IMR-90 (cell line): ENCODE measurements around the gene CAMK2D. TPM values are rescaled to one million over a fixed set of nuclear protein-coding genes. Genes with fewer than 3 reads are reported as not detected.

ENCODE experiments used
- ATAC-seq: fragments of 200-7000 bp; cut with Tn5 transposase; 2 replicates; pipeline ENCODE4 v1.9.1; 2020; ENCODE audit warnings: low read depth, mild to moderate bottlenecking, moderate library complexity
- BruUV-seq: library from RNA; stranded (reverse); fragments of 400-500 nt; replicated peaks from 2 replicates; lab custom pipeline; 2021; lab: Mats Ljungman, UMichigan
- CTCF ChIA-PET: fragments of 300-600 bp; formaldehyde crosslinking; extraction: SDS; loops from one replicate; lab custom pipeline; 2021; ENCODE audit warnings: antibody characterized with exemption; lab: Yijun Ruan, JAX
- POLR2A ChIA-PET: fragments of 300-600 bp; sonication (Branson Sonifier 250); formaldehyde crosslinking; loops from one replicate; lab custom pipeline; 2022; ENCODE audit warnings: antibody characterized with exemption; ENCODE audit not compliant: unreplicated experiment; lab: Charles Lee
- DNase-seq: peaks from one replicate; pipeline ENCODE4 v3.0.0; 2013
- H2AFZ ChIP-seq: replicated peaks from 2 replicates; pipeline ENCODE3; 2013; ENCODE audit warnings: low read length, mild to moderate bottlenecking; ENCODE audit not compliant: poor library complexity
- H2AK5ac ChIP-seq: 2 replicates; pipeline ENCODE4 v1.6.1; 2013; ENCODE audit warnings: low read depth, low read length, inconsistent platforms
- H2AK9ac ChIP-seq: replicated peaks from 2 replicates; pipeline ENCODE3; 2013; ENCODE audit warnings: mild to moderate bottlenecking, low read depth, low read length, moderate library complexity; ENCODE audit not compliant: poor library complexity
- H2BK120ac ChIP-seq: 2 replicates; pipeline ENCODE4 v1.6.1; 2013; ENCODE audit warnings: low read depth, low read length, inconsistent platforms
- H2BK15ac ChIP-seq: 3 replicates; pipeline ENCODE4 v1.6.1; 2013; ENCODE audit warnings: low read depth, low read length, inconsistent platforms
- H2BK20ac ChIP-seq: 2 replicates; pipeline ENCODE4 v1.6.1; 2013; ENCODE audit warnings: low read depth, mild to moderate bottlenecking, inconsistent platforms, low read length, moderate library complexity
- H2BK5ac ChIP-seq: 2 replicates; pipeline ENCODE4 v1.6.1; 2013; ENCODE audit warnings: mild to moderate bottlenecking, low read depth, low read length, inconsistent platforms; ENCODE audit not compliant: poor library complexity, severe bottlenecking
- H3K14ac ChIP-seq: replicated peaks from 2 replicates; pipeline ENCODE4 v1.6.1; 2013; ENCODE audit warnings: low read depth, low read length, inconsistent platforms
- H3K18ac ChIP-seq: 2 replicates; pipeline ENCODE4 v1.6.1; 2013; ENCODE audit warnings: low read depth, low read length, control low read depth
- H3K23ac ChIP-seq: 2 replicates; pipeline ENCODE4 v1.6.1; 2013; ENCODE audit warnings: low read depth, low read length, inconsistent platforms
- H3K27ac ChIP-seq: 2 replicates; pipeline ENCODE4 v1.5.1; 2013; ENCODE audit warnings: mild to moderate bottlenecking, control low read depth, low read length; ENCODE audit not compliant: insufficient read depth
- H3K27me3 ChIP-seq: 2 replicates; pipeline ENCODE4 v1.6.1; 2013; ENCODE audit warnings: low read length; ENCODE audit not compliant: control insufficient read depth, insufficient read depth
- H3K36me3 ChIP-seq: 2 replicates; pipeline ENCODE4 v1.6.1; 2013; ENCODE audit warnings: low read length, mixed read lengths; ENCODE audit not compliant: control insufficient read depth, insufficient read depth
- H3K4ac ChIP-seq: 2 replicates; pipeline ENCODE4 v1.6.1; 2013; ENCODE audit warnings: low read depth, low read length, inconsistent platforms
- H3K4me1 ChIP-seq: 2 replicates; pipeline ENCODE4 v1.6.1; 2013; ENCODE audit warnings: low read length, mixed read lengths; ENCODE audit not compliant: control insufficient read depth, insufficient read depth
- H3K4me2 ChIP-seq: 2 replicates; pipeline ENCODE4 v1.6.1; 2013; ENCODE audit warnings: low read depth, mild to moderate bottlenecking, control low read depth, low read length, moderate library complexity
- H3K4me3 ChIP-seq: 2 replicates; pipeline ENCODE4 v1.5.1; 2013; ENCODE audit warnings: low read depth, mild to moderate bottlenecking, control low read depth, low read length, moderate library complexity; ENCODE audit not compliant: insufficient read depth
- H3K56ac ChIP-seq: 2 replicates; pipeline ENCODE4 v1.6.1; 2013; ENCODE audit warnings: low read length, inconsistent platforms; ENCODE audit not compliant: insufficient read depth; ENCODE audit errors: extremely low read depth
- H3K79me1 ChIP-seq, 2 experiments: 2 replicates each; pipeline ENCODE4 v1.6.1; 2013; ENCODE audit warnings: low read length in 2 of 2, inconsistent platforms in 1 of 2, low read depth in 1 of 2
- H3K9ac ChIP-seq: 2 replicates; pipeline ENCODE4 v1.6.1; 2013; ENCODE audit warnings: low read depth, low read length, control low read depth
- H3K9me1 ChIP-seq: 2 replicates; pipeline ENCODE4 v1.6.1; 2013; ENCODE audit warnings: low read length, inconsistent platforms; ENCODE audit not compliant: insufficient read depth
- H3K9me3 ChIP-seq: 2 replicates; pipeline ENCODE4 v1.6.1; 2013; ENCODE audit warnings: low read length; ENCODE audit not compliant: control insufficient read depth, insufficient read depth
- H4K20me1 ChIP-seq: 2 replicates; pipeline ENCODE4 v1.6.1; 2013; ENCODE audit warnings: low read length, inconsistent platforms; ENCODE audit not compliant: insufficient read depth
- H4K5ac ChIP-seq: 2 replicates; pipeline ENCODE4 v1.6.1; 2013; ENCODE audit warnings: mild to moderate bottlenecking, low read depth, low read length, control low read depth
- H4K8ac ChIP-seq, 2 experiments: 2 replicates each; pipeline ENCODE4 v1.6.1; 2013; ENCODE audit warnings: low read depth in 2 of 2, low read length in 2 of 2, control low read depth in 1 of 2, inconsistent platforms in 1 of 2
- H4K91ac ChIP-seq: 2 replicates; pipeline ENCODE4 v1.6.1; 2013; ENCODE audit warnings: low read depth, low read length, inconsistent platforms; ENCODE audit not compliant: insufficient read depth
- POLR2A ChIP-seq: IDR thresholded peaks from 2 replicates; pipeline ENCODE4 v1.6.1; 2012; ENCODE audit warnings: mild to moderate bottlenecking, low read depth, low read length
- RAD21 ChIP-seq: IDR thresholded peaks from 2 replicates; pipeline ENCODE4 v1.6.1; 2012; ENCODE audit warnings: low read length, improper control_type of control experiment
- WGBS, 2 experiments: methylation state at CpG; one replicate each; pipeline versions ENCODE4 v1.1.5 to v1.1.7; 2013; ENCODE audit warnings: missing lambda C conversion rate in 2 of 2; ENCODE audit not compliant: insufficient read length in 1 of 2; ENCODE audit errors: extremely low coverage in 2 of 2; 5-methylcytosine and 5-hydroxymethylcytosine counted together
- dilution Hi-C: fragments of 300-500 bp; cut with HindIII; formaldehyde crosslinking; loops from one replicate; pipeline ENCODE4 v1.14.3; 2018; ENCODE audit warnings: low sequenced_read_pairs; ENCODE audit not compliant: unreplicated experiment
- in situ Hi-C: fragments of 300-500 bp; cut with MboI; formaldehyde crosslinking; loops from 3 replicates; pipeline ENCODE4 v1.14.3; 2019; ENCODE audit warnings: low sequenced_read_pairs, inconsistent platforms, mixed read lengths
- intact Hi-C: fragments of 100-400 bp; cut with micrococcal nuclease; formaldehyde crosslinking; loops from 2 replicates; pipeline ENCODE4 v1.10.0; 2022
- polyA plus RNA-seq, 3 experiments: library from polyadenylated mRNA; depleted of rRNA; stranded (reverse); fragments of >200 nt; gene quantifications; 2 replicates each; pipeline ENCODE4 v1.2.3, GENCODE V29; 2012; ENCODE audit warnings: low replicate concordance in 1 of 3
- total RNA-seq: library from RNA; depleted of rRNA; stranded (reverse); fragments of >200 nt; gene quantifications from 2 replicates; pipeline ENCODE4 v1.2.3, GENCODE V29; 2012
- TF ChIP-seq, protein P1 (sequence below): fragments of 150-350 bp; IDR thresholded peaks from 2 replicates; pipeline ENCODE4 v1.6.1; 2016; ENCODE audit warnings: low read depth, mild to moderate bottlenecking, low read length, moderate library complexity, borderline replicate concordance

Gene CAMK2D
- total and polyA plus RNA-seq, 2 of the 4 experiments (the other 2 are of a cell fraction) = 44.6 to 156 TPM

DNA sequence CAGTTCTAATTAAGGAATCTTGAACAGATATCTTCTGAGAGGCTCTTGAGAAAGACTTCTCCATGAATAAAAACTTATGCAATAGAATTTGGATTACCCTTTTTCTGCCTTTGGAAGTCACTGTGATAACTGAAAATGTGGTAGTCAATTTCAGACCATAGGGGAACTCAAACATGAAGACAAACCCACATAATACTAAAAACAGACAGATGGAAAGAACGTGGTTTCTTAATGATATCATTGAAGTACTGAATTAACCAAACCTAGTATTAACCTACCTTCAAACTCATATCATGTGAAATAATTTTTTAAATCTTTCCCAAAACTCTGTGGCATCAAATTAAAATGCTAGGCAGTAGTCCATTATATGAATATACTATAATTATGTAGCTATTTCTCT is 153.5 kb downstream of the CAMK2D start:
- Histone ChIP-seq H3K56ac (no peak overlapping the region), H4K20me1 (no peaks in the 10 kb centered on the region), H2AFZ (no peak overlapping the region), H3K4ac (no peak overlapping the region), H4K5ac (no peak overlapping the region), H3K79me1 (peaks cover 18 to 38% of the 10 kb centered on the region in 2 experiments), H4K91ac (no peak overlapping the region), H3K9me3 (no peaks in the 10 kb centered on the region), H3K4me2 (no peak overlapping the region), H2BK120ac (no peak overlapping the region), H2AK9ac (no peak overlapping the region), H2AK5ac (no peak overlapping the region), H3K27me3 (no peaks in the 10 kb centered on the region), H3K27ac (no peak overlapping the region), H3K14ac (no peak overlapping the region), H3K18ac (no peak overlapping the region), H3K4me3 (no peak overlapping the region), H4K8ac (no peak overlapping the region), H2BK15ac (no peak overlapping the region), H2BK5ac (no peak overlapping the region), H3K23ac (no peak overlapping the region), H3K9ac (no peak overlapping the region), H3K9me1 (peaks cover 6% of the 10 kb centered on the region), H3K36me3 (peaks cover 8% of the 10 kb centered on the region), H3K4me1 (no peaks in the 10 kb centered on the region; the same call in 1 of the 2 replicates), H2BK20ac (no peak overlapping the region)
- in situ Hi-C loops (no loop called here), dilution Hi-C loops (no loop called here), intact Hi-C loops (no loop called here)
- WGBS, 2 experiments = no CpG with 5 or more reads among the region's 1 CpG
- POLR2A ChIA-PET = no interaction called here
- CTCF ChIA-PET = no interaction called here
- DNase-seq (no peak), ATAC-seq (no peak)
- BruUV-seq = no TSS peak
- TF ChIP-seq RAD21 = no peak
- TF ChIP-seq POLR2A = no peak
- TF ChIP-seq, protein P1, sequence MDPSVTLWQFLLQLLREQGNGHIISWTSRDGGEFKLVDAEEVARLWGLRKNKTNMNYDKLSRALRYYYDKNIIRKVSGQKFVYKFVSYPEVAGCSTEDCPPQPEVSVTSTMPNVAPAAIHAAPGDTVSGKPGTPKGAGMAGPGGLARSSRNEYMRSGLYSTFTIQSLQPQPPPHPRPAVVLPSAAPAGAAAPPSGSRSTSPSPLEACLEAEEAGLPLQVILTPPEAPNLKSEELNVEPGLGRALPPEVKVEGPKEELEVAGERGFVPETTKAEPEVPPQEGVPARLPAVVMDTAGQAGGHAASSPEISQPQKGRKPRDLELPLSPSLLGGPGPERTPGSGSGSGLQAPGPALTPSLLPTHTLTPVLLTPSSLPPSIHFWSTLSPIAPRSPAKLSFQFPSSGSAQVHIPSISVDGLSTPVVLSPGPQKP = no peak
